CD14-positive monocyte (primary cell): ENCODE data around the gene DPCD. TPM values are rescaled to one million over a fixed set of nuclear protein-coding genes. Genes with fewer than 3 reads are reported as not detected.

Experiments
- DNase-seq, 3 donors: peaks; one replicate each; pipeline ENCODE4 v3.0.0-alpha.2; 2011 to 2022
- H2AFZ ChIP-seq: 2 replicates; pipeline ENCODE4 v1.6.0; 2012; ENCODE audit warnings: mild to moderate bottlenecking, low read depth, low read length, inconsistent platforms; ENCODE audit not compliant: insufficient read depth, poor library complexity, severe bottlenecking
- H3K27ac ChIP-seq, 2 donors: 1 replicate in 1 of 2; 2 replicates in 1 of 2; pipeline ENCODE4 v1.5.1; 2012 to 2013; ENCODE audit warnings: low read length in 2 of 2, control low read depth in 1 of 2, inconsistent platforms in 1 of 2, low read depth in 1 of 2, mild to moderate bottlenecking in 1 of 2
- H3K27me3 ChIP-seq, 2 donors: one replicate each; pipeline versions ENCODE4 v1.6.0 to v1.6.1; 2011 to 2013; ENCODE audit warnings: low read length in 2 of 2; ENCODE audit not compliant: control insufficient read depth in 2 of 2, insufficient read depth in 2 of 2
- H3K36me3 ChIP-seq, 2 donors: replicated peaks in 1 of 2; 1 replicate in 1 of 2; 2 replicates in 1 of 2; pipeline versions ENCODE4 v1.5.1 to v1.6.1; 2012 to 2013; ENCODE audit warnings: low read length in 2 of 2, control low read depth in 1 of 2, inconsistent platforms in 1 of 2, mild to moderate bottlenecking in 1 of 2; ENCODE audit not compliant: insufficient read depth in 2 of 2, control insufficient read depth in 1 of 2
- H3K4me1 ChIP-seq, 2 donors: 1 replicate in 1 of 2; 2 replicates in 1 of 2; pipeline versions ENCODE4 v1.5.1 to v1.6.1; 2012 to 2013; ENCODE audit warnings: low read length in 2 of 2, control low read depth in 1 of 2, inconsistent platforms in 1 of 2, mild to moderate bottlenecking in 1 of 2, moderate library complexity in 1 of 2; ENCODE audit not compliant: insufficient read depth in 2 of 2, control insufficient read depth in 1 of 2
- H3K4me2 ChIP-seq: replicated peaks from 2 replicates; pipeline ENCODE3; 2012; ENCODE audit warnings: low read length, moderate library complexity, mild to moderate bottlenecking; ENCODE audit not compliant: poor library complexity, severe bottlenecking; ENCODE audit errors: extremely low read depth
- H3K4me3 ChIP-seq, 3 experiments: fragments of 200-600 bp in 1 of 3; sonication (generic) in 1 of 3; replicated peaks in 1 of 3; 1 replicate in 2 of 3; 2 replicates in 1 of 3; pipeline ENCODE4 v1.5.1; 2011 to 2013; ENCODE audit warnings: low read length in 3 of 3, mild to moderate bottlenecking in 3 of 3, control low read depth in 2 of 3, low read depth in 2 of 3, inconsistent platforms in 1 of 3, moderate library complexity in 1 of 3
- H3K79me2 ChIP-seq: 2 replicates; pipeline ENCODE4 v1.6.0; 2012; ENCODE audit warnings: mild to moderate bottlenecking, control low read depth, inconsistent platforms, low read length, moderate library complexity; ENCODE audit not compliant: insufficient read depth
- H3K9ac ChIP-seq: 2 replicates; pipeline ENCODE4 v1.6.0; 2017; ENCODE audit warnings: low read length, mild to moderate bottlenecking; ENCODE audit not compliant: insufficient read depth, poor library complexity, severe bottlenecking
- H3K9me3 ChIP-seq, 2 donors: replicated peaks in 1 of 2; 1 replicate in 1 of 2; 2 replicates in 1 of 2; pipeline versions ENCODE4 v1.5.1 to v1.6.1; 2012 to 2013; ENCODE audit warnings: low read length in 2 of 2, control low read depth in 1 of 2; ENCODE audit not compliant: control insufficient read depth in 1 of 2, insufficient read depth in 1 of 2
- H4K20me1 ChIP-seq: 2 replicates; pipeline ENCODE4 v1.6.0; 2012; ENCODE audit warnings: mild to moderate bottlenecking, low read length, control low read depth, moderate library complexity; ENCODE audit not compliant: insufficient read depth
- H3K27ac Mint-ChIP-seq, 7 donors: one replicate each; pipeline ENCODE4 v1.8.0; 2020; ENCODE audit warnings: mild to moderate bottlenecking in 7 of 7, mixed read lengths in 7 of 7, moderate library complexity in 6 of 7, inconsistent platforms in 2 of 7
- H3K27me3 Mint-ChIP-seq, 3 donors: one replicate each; pipeline ENCODE4 v1.8.0; 2021 to 2022; ENCODE audit warnings: low read depth in 3 of 3, mild to moderate bottlenecking in 3 of 3, mixed read lengths in 3 of 3, moderate library complexity in 3 of 3, inconsistent platforms in 1 of 3
- H3K36me3 Mint-ChIP-seq, 2 donors: one replicate each; pipeline ENCODE4 v1.8.0; 2020; ENCODE audit warnings: mixed read lengths in 2 of 2, inconsistent platforms in 1 of 2, mild to moderate bottlenecking in 1 of 2
- H3K4me1 Mint-ChIP-seq: one replicate; pipeline ENCODE4 v1.8.0; 2020; ENCODE audit warnings: mild to moderate bottlenecking, mixed read lengths
- H3K4me3 Mint-ChIP-seq, 2 donors: one replicate each; pipeline ENCODE4 v1.8.0; 2020; ENCODE audit warnings: mild to moderate bottlenecking in 2 of 2, mixed read lengths in 2 of 2, moderate library complexity in 1 of 2
- H3K9me3 Mint-ChIP-seq, 7 donors: one replicate each; pipeline ENCODE4 v1.8.0; 2020 to 2022; ENCODE audit warnings: mixed read lengths in 7 of 7, mild to moderate bottlenecking in 6 of 7, moderate library complexity in 6 of 7, inconsistent platforms in 2 of 7
- WGBS: methylation state at CpG from one replicate; pipeline ENCODE4 v1.1.5; 2013; ENCODE audit warnings: missing lambda C conversion rate; ENCODE audit not compliant: insufficient coverage; 5-methylcytosine and 5-hydroxymethylcytosine counted together
- intact Hi-C, 2 donors: fragments of 100-400 bp; cut with micrococcal nuclease; formaldehyde crosslinking; loops; one replicate each; pipeline versions ENCODE4 v1.15.0 to v1.15.1; 2023
- polyA plus RNA-seq, 3 donors: library from polyadenylated mRNA; depleted of rRNA in 1 of 3; unstranded in 2 of 3; stranded (reverse) in 1 of 3; fragments of 300-500 nt in 2 of 3; fragments of >200 nt in 1 of 3; fragmentation: Illumina TruSeq in 2 of 3; gene quantifications; 1 replicate in 2 of 3; 2 replicates in 1 of 3; pipeline ENCODE4 v1.2.3, GENCODE V29; 2012 to 2021
- TF ChIP-seq, protein P1 (sequence below): fragments of 200-600 bp; IDR thresholded peaks from one replicate; pipeline ENCODE4 v1.8.0; 2022; ENCODE audit warnings: antibody characterized with exemption, mild to moderate bottlenecking

The DPCD gene
- polyA plus RNA-seq, 3 donors: 8.6 to 17.0 (median 9.0) TPM

DNA sequence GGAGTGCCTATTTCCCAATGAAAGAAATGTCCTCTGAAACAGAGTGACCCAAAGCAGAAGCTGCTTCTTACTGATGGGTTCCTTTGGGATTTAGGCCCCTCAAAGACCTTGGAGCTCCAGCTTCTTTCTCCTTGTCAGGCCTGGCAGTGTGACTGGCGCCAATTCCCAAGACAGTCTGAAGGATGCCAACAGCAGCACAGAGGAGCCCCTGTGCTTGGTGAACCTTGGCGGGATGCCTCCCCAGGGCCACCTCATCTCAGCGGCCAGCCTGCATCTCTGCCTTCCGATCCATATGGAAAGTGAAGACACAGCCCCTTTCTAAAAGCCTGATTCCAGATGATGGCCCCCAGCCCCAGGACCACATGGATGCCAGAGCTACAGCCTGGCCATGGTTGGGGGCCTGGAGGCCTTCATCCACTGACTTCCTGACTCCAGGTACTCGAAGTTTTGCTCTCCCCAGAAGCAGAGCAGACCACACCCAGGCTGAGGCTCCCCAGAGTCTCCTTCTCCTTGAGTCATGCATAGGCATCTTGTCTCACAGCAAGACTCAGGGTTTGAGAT is 61.5 kb downstream of the DPCD start:
- Histone ChIP-seq H2AFZ (no peak overlapping the region), H3K9ac (no peak overlapping the region), H3K4me2 (no peak overlapping the region), H3K79me2 (no peaks in the 10 kb centered on the region), H3K27ac (peak overlapping the region in 1 of 2 donors; percentile 15), H3K9me3 (no peaks in the 10 kb centered on the region), H4K20me1 (peaks cover 4% of the 10 kb centered on the region), H3K36me3 (peaks cover 42 to 97% of the 10 kb centered on the region in 2 donors), H3K27me3 (no peaks in the 10 kb centered on the region), H3K4me3 (no peak overlapping the region), H3K4me1 (no peaks in the 10 kb centered on the region)
- TF ChIP-seq, protein P1, sequence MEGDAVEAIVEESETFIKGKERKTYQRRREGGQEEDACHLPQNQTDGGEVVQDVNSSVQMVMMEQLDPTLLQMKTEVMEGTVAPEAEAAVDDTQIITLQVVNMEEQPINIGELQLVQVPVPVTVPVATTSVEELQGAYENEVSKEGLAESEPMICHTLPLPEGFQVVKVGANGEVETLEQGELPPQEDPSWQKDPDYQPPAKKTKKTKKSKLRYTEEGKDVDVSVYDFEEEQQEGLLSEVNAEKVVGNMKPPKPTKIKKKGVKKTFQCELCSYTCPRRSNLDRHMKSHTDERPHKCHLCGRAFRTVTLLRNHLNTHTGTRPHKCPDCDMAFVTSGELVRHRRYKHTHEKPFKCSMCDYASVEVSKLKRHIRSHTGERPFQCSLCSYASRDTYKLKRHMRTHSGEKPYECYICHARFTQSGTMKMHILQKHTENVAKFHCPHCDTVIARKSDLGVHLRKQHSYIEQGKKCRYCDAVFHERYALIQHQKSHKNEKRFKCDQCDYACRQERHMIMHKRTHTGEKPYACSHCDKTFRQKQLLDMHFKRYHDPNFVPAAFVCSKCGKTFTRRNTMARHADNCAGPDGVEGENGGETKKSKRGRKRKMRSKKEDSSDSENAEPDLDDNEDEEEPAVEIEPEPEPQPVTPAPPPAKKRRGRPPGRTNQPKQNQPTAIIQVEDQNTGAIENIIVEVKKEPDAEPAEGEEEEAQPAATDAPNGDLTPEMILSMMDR: no peak
- intact Hi-C loops: no loop called here
- no peak overlapping the region for H3K4me3 Mint-ChIP-seq
- H3K36me3 Mint-ChIP-seq: peaks cover 44 to 47% of the 10 kb centered on the region in 2 donors
- H3K9me3 Mint-ChIP-seq: no peaks in the 10 kb centered on the region
- no peaks in the 10 kb centered on the region for H3K4me1 Mint-ChIP-seq
- peaks cover 0 to 2% (median 0%) of the 10 kb centered on the region in 3 donors for H3K27me3 Mint-ChIP-seq
- WGBS: 100% methylated on average over 5 of the region's 5 CpGs
- no peak for DNase-seq
- H3K27ac Mint-ChIP-seq: peak overlapping the region in 1 of 7 donors; percentile 54

DNA sequence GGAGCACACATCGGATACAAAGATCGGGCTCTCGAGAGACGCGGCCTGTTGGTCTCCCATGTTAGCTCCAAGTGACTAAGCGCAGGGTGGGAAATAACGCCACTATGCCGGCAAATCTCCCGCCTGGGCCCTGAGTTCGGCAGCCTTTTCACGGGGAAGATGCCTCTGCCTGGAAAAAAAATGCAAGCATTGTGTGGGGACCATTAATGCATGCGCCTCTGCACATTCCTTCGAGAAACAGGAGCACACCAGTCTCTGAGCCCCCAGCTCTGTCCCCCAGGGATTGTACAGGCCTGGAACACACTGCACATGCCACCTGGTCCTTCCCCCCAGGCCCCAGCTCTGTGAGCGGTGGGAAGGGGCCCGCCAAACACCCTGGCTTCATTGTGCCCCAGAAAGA is 62.7 kb downstream of the DPCD start:
- Mint-ChIP-seq H3K36me3 (peaks cover 48 to 51% of the 10 kb centered on the region in 2 donors), H3K4me3 (no peak overlapping the region), H3K27ac (no peak overlapping the region), H3K27me3 (peaks cover 0 to 2% (median 0%) of the 10 kb centered on the region in 3 donors), H3K4me1 (no peaks in the 10 kb centered on the region), H3K9me3 (no peaks in the 10 kb centered on the region)
- no peak for DNase-seq
- 98% methylated on average over 13 of the region's 15 CpGs for WGBS
- H3K9me3 ChIP-seq: no peaks in the 10 kb centered on the region
- no peaks in the 10 kb centered on the region for H3K27me3 ChIP-seq
- H3K79me2 ChIP-seq: no peaks in the 10 kb centered on the region
- no peak overlapping the region for H3K4me3 ChIP-seq
- peaks cover 11% of the 10 kb centered on the region for H4K20me1 ChIP-seq
- intact Hi-C loops: no loop called here
- no peaks in the 10 kb centered on the region for H3K4me1 ChIP-seq
- H3K9ac ChIP-seq: no peak overlapping the region
- TF ChIP-seq, protein P1: no peak
- H3K36me3 ChIP-seq: peaks cover 54 to 97% of the 10 kb centered on the region in 2 donors
- no peak overlapping the region for H3K27ac ChIP-seq
- H2AFZ ChIP-seq: no peak overlapping the region
- no peak overlapping the region for H3K4me2 ChIP-seq
